Body of pancreas (tissue), 4 donors: ENCODE data around the gene ENTPD2.

Experiments used
- POLR2A ChIP-seq, 3 donors: fragments of 450-650 bp; IDR thresholded peaks; one replicate each; pipeline ENCODE4 v1.6.1; 2016; ENCODE audit warnings: antibody characterized with exemption in 3 of 3, mild to moderate bottlenecking in 2 of 3
- TF ChIP-seq, protein P1 (sequence below), 7 experiments: fragments of 450-650 bp in 4 of 7; fragments of 200-600 bp in 3 of 7; sonication (generic) in 3 of 7; IDR thresholded peaks; one replicate each; pipeline ENCODE4 v1.5.1; 2016 to 2019; ENCODE audit warnings: antibody characterized with exemption in 7 of 7

DNA sequence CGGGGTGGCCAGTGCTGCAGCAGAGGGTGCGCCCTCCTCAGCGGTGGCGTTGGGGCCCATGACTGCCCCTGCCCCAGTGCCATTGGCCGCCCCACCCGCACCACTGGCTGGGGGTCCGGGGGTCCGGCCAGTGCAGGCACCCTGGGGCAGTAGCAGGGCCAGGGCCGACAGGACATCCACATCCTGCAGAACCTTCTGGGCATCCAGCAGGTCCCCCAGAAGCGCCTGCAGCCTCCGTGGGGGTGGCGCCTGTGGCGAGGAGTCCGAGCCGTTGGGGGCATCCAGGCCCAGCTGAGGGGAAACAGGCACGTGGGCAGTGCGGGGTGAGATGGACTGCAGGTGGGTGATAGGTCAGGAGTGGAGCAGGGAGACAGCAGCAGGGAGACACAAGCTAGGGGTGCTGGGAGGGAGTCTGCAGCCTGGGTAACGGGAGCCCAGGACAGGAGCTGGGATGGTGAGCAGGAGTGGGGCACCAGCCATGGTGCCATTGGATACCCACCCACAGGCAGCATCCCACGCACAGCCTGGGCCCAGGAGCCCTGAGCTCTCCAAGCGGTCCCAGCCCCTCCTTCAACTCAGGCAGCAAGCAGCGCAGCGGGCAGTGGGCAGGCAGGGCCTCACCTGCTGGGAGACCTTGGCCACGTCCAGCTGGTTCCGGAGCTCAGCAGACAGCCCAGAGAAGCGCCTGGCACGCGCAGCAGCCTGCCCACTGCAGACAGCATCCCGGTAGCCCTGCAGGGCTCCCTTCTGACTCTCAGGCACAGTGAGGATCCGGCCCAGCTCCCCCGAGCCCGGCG, 32.9 kb downstream of the ENTPD2 start:
- TF ChIP-seq, protein P1, sequence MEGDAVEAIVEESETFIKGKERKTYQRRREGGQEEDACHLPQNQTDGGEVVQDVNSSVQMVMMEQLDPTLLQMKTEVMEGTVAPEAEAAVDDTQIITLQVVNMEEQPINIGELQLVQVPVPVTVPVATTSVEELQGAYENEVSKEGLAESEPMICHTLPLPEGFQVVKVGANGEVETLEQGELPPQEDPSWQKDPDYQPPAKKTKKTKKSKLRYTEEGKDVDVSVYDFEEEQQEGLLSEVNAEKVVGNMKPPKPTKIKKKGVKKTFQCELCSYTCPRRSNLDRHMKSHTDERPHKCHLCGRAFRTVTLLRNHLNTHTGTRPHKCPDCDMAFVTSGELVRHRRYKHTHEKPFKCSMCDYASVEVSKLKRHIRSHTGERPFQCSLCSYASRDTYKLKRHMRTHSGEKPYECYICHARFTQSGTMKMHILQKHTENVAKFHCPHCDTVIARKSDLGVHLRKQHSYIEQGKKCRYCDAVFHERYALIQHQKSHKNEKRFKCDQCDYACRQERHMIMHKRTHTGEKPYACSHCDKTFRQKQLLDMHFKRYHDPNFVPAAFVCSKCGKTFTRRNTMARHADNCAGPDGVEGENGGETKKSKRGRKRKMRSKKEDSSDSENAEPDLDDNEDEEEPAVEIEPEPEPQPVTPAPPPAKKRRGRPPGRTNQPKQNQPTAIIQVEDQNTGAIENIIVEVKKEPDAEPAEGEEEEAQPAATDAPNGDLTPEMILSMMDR (IDR thresholded peaks at IDR 0.05) = no peak
- no peak for TF ChIP-seq POLR2A (IDR thresholded peaks at IDR 0.05)
